K562 (cell line): Measurements from ENCODE around the gene HRH1. TPM values are rescaled to one million over a fixed set of nuclear protein-coding genes. Genes with fewer than 3 reads are reported as not detected.
A peak's percentile ranks its signal among the peaks of the same experiment; 100 is the strongest.

ENCODE experiments used
- CBFA2T3 ChIP-seq: fragments of 450-650 bp; IDR thresholded peaks from 2 replicates; pipeline ENCODE4 v1.6.1; 2017
- CBFB ChIP-seq: sonication (generic); formaldehyde crosslinking; IDR thresholded peaks from 2 replicates; pipeline ENCODE4 v1.4.0; 2020; ENCODE audit warnings: mild to moderate bottlenecking, missing genetic modification reagents
- CXXC5 ChIP-seq: fragments of 250-450 bp; sonication (Bioruptor Pico); IDR thresholded peaks from 2 replicates; pipeline ENCODE4 v1.8.0; 2022; ENCODE audit warnings: inconsistent platforms, mild to moderate bottlenecking, moderate library complexity
- DMBX1 ChIP-seq: fragments of 250-450 bp; sonication (Bioruptor Pico); IDR thresholded peaks from 2 replicates; pipeline ENCODE4 v1.8.0; 2022; ENCODE audit warnings: inconsistent platforms, mild to moderate bottlenecking, moderate library complexity, borderline replicate concordance
- DPF2 ChIP-seq: fragments of 450-650 bp; IDR thresholded peaks from 2 replicates; pipeline ENCODE4 v1.6.1; 2016
- E2F3 ChIP-seq: fragments of 250-450 bp; sonication (Bioruptor Pico); IDR thresholded peaks from 2 replicates; pipeline ENCODE4 v1.4.0; 2020; ENCODE audit warnings: mild to moderate bottlenecking
- KAT2B ChIP-seq: IDR thresholded peaks from one replicate; pipeline ENCODE4 v1.6.1; 2012; ENCODE audit warnings: low read depth, mild to moderate bottlenecking, control low read depth, inconsistent platforms, low read length, moderate library complexity
- NCOR1 ChIP-seq: fragments of 450-650 bp; IDR thresholded peaks from 2 replicates; pipeline ENCODE4 v1.6.1; 2016; ENCODE audit warnings: mild to moderate bottlenecking, moderate library complexity
- POLR2A ChIP-seq: fragments of 450-650 bp; conservative IDR thresholded peaks from 2 replicates; pipeline ENCODE4 v1.6.1; 2016
- POLR2AphosphoS2 ChIP-seq: IDR thresholded peaks from 2 replicates; pipeline ENCODE4 v1.6.1; 2012; ENCODE audit warnings: low read length, improper control_type of control experiment
- RB1 ChIP-seq: fragments of 450-650 bp; IDR thresholded peaks from 2 replicates; pipeline ENCODE4 v1.6.1; 2017; ENCODE audit warnings: low read depth, mild to moderate bottlenecking
- RCOR1 ChIP-seq, 2 experiments: IDR thresholded peaks; 2 replicates each; pipeline ENCODE4 v1.6.1; 2012; ENCODE audit warnings: low read depth in 2 of 2, low read length in 2 of 2, borderline replicate concordance in 1 of 2, improper control_type of control experiment in 1 of 2
- TGIF2 ChIP-seq: sonication (generic); formaldehyde crosslinking; IDR thresholded peaks from 2 replicates; pipeline ENCODE4 v1.8.1; 2022; ENCODE audit warnings: mild to moderate bottlenecking, missing genetic modification reagents, moderate library complexity
- YY1 ChIP-seq, 3 experiments: IDR thresholded peaks; 2 replicates each; pipeline ENCODE4 v1.6.1; 2011; ENCODE audit warnings: low read length in 2 of 3, mild to moderate bottlenecking in 2 of 3, moderate library complexity in 2 of 3, borderline replicate concordance in 1 of 3, control low read depth in 1 of 3, low read depth in 1 of 3; ENCODE audit not compliant: insufficient read depth in 3 of 3, insufficient replicate concordance in 2 of 3, control insufficient read depth in 1 of 3, insufficient read length in 1 of 3; ENCODE audit errors: extremely low read depth in 1 of 3
- ZNF143 ChIP-seq: sonication (generic); formaldehyde crosslinking; IDR thresholded peaks from 2 replicates; pipeline ENCODE4 v1.9.0; 2022; ENCODE audit warnings: mild to moderate bottlenecking, missing genetic modification reagents
- ZNF561 ChIP-seq: fragments of 450-650 bp; formaldehyde crosslinking; conservative IDR thresholded peaks from 2 replicates; pipeline ENCODE4 v1.4.0; 2020; ENCODE audit warnings: mild to moderate bottlenecking, moderate library complexity
- ZNF583 ChIP-seq: fragments of 250-450 bp; sonication (Bioruptor Pico); IDR thresholded peaks from 2 replicates; pipeline ENCODE4 v1.4.0; 2020
- polyA plus RNA-seq, 8 experiments: library from polyadenylated mRNA; depleted of rRNA in 4 of 8; stranded (reverse) in 5 of 8; unstranded in 3 of 8; fragments of >200 nt; fragmentation: Nextera tagmentation in 2 of 8; fragmentation: Illumina TruSeq in 1 of 8; extraction: Ambion mirVana in 2 of 8; extraction: Trizol in 1 of 8; gene quantifications; 2 replicates each; pipeline versions ENCODE4 v1.2.1 to v1.2.3, GENCODE V29; 2011 to 2014; ENCODE audit warnings: inconsistent platforms in 1 of 8, missing spikeins in 1 of 8
- total RNA-seq, 7 experiments: library from RNA; depleted of rRNA in 6 of 7; stranded (reverse); fragments of >200 nt in 6 of 7; fragmentation: Illumina TruSeq in 2 of 7; extraction: Trizol in 2 of 7; gene quantifications; 2 replicates each; pipeline versions ENCODE4 v1.2.1 to v1.2.3, GENCODE V29; 2011 to 2021; ENCODE audit warnings: low replicate concordance in 1 of 7
- TF ChIP-seq, protein P1 (sequence below): sonication (generic); IDR thresholded peaks from 2 replicates; pipeline ENCODE4 v1.6.1; 2016
- TF ChIP-seq, protein P2 (sequence below): sonication (generic); formaldehyde crosslinking; IDR thresholded peaks from 2 replicates; pipeline ENCODE4 v1.8.0; 2023; ENCODE audit warnings: mild to moderate bottlenecking, missing genetic modification reagents
- TF ChIP-seq, protein P3 (sequence below): IDR thresholded peaks from 2 replicates; pipeline ENCODE4 v1.6.1; 2014; ENCODE audit warnings: antibody characterized with exemption
- TF ChIP-seq, protein P4 (sequence below): fragments of 450-650 bp; IDR thresholded peaks from 2 replicates; pipeline ENCODE4 v1.6.1; 2016; ENCODE audit warnings: low read depth, mild to moderate bottlenecking, moderate library complexity
- TF ChIP-seq, protein P5 (sequence below): fragments of 250-450 bp; sonication (Bioruptor Pico); IDR thresholded peaks from 2 replicates; pipeline ENCODE4 v1.8.0; 2022; ENCODE audit warnings: moderate library complexity, mild to moderate bottlenecking, inconsistent platforms
- TF ChIP-seq, protein P6 (sequence below), 2 experiments: fragments of 450-650 bp; conservative IDR thresholded peaks; 2 replicates each; pipeline ENCODE4 v1.6.1; 2017; ENCODE audit warnings: mild to moderate bottlenecking in 2 of 2, moderate library complexity in 2 of 2

The HRH1 gene
- total and polyA plus RNA-seq, 9 of the 15 experiments (the other 6 are each of a cell fraction or from before 2014, with no cell fraction given) = 0.03 to 0.15 (median 0.06) TPM; not detected in 1

DNA sequence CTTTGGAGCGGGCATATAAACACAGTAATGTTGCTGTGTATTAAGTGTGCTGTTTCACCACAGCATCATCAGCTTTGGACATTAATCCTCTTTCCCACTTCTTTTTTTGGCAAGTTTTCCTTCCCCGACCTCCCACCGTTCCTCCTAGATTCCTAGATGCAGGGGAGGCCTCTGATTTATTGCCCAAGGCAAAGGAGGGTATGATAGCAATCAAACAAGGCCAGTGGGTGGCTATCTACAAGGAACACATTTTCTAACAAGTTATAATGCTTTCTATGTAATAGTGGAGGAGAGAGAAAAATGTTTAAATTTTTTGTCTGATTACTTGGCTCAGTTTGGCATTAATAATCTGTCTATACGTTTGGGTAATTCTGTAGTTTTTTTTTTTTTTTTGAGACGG, 156.0 kb downstream of the HRH1 start (continued):
- TF ChIP-seq, protein P1, sequence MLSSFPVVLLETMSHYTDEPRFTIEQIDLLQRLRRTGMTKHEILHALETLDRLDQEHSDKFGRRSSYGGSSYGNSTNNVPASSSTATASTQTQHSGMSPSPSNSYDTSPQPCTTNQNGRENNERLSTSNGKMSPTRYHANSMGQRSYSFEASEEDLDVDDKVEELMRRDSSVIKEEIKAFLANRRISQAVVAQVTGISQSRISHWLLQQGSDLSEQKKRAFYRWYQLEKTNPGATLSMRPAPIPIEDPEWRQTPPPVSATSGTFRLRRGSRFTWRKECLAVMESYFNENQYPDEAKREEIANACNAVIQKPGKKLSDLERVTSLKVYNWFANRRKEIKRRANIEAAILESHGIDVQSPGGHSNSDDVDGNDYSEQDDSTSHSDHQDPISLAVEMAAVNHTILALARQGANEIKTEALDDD = no peak
- TF ChIP-seq ZNF583 (CRISPR knock-in tag) (no peak), TGIF2 (no peak), POLR2AphosphoS2 (no peak), RCOR1 (IDR thresholded peaks at IDR 0.05; ENCODE audit: borderline replicate concordance in 1 of 2, low read depth in 2 of 2, low read length in 2 of 2) (peak in 1 of 2 experiments; percentile 57; a peak in 1 of 4 replicates), CBFB (CRISPR knock-in tag) (no peak), ZNF561 (no peak), RB1 (no peak), NCOR1 (no peak), DPF2 (0 out of 2 replicates have a peak, but pooled peaks have one; percentile 24), CXXC5 (CRISPR knock-in tag) (no peak), YY1 (IDR thresholded peaks at IDR 0.05; ENCODE audit: borderline replicate concordance in 1 of 3, control insufficient read depth in 1 of 3, extremely low read depth in 1 of 3, insufficient read depth in 3 of 3, insufficient read length in 1 of 3, insufficient replicate concordance in 2 of 3, low read depth in 1 of 3, low read length in 2 of 3) (no peak), DMBX1 (no peak), POLR2A (no peak), ZNF143 (CRISPR knock-in tag) (no peak), KAT2B (no peak), E2F3 (no peak), CBFA2T3 (0 out of 2 replicates have a peak, but pooled peaks have one; percentile 52)
- TF ChIP-seq, protein P2, sequence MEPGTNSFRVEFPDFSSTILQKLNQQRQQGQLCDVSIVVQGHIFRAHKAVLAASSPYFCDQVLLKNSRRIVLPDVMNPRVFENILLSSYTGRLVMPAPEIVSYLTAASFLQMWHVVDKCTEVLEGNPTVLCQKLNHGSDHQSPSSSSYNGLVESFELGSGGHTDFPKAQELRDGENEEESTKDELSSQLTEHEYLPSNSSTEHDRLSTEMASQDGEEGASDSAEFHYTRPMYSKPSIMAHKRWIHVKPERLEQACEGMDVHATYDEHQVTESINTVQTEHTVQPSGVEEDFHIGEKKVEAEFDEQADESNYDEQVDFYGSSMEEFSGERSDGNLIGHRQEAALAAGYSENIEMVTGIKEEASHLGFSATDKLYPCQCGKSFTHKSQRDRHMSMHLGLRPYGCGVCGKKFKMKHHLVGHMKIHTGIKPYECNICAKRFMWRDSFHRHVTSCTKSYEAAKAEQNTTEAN = no peak
- TF ChIP-seq, protein P3, sequence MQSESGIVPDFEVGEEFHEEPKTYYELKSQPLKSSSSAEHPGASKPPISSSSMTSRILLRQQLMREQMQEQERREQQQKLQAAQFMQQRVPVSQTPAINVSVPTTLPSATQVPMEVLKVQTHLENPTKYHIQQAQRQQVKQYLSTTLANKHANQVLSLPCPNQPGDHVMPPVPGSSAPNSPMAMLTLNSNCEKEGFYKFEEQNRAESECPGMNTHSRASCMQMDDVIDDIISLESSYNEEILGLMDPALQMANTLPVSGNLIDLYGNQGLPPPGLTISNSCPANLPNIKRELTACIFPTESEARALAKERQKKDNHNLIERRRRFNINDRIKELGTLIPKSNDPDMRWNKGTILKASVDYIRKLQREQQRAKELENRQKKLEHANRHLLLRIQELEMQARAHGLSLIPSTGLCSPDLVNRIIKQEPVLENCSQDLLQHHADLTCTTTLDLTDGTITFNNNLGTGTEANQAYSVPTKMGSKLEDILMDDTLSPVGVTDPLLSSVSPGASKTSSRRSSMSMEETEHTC = no peak
- TF ChIP-seq, protein P4, sequence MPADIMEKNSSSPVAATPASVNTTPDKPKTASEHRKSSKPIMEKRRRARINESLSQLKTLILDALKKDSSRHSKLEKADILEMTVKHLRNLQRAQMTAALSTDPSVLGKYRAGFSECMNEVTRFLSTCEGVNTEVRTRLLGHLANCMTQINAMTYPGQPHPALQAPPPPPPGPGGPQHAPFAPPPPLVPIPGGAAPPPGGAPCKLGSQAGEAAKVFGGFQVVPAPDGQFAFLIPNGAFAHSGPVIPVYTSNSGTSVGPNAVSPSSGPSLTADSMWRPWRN = no peak
- TF ChIP-seq, protein P5, sequence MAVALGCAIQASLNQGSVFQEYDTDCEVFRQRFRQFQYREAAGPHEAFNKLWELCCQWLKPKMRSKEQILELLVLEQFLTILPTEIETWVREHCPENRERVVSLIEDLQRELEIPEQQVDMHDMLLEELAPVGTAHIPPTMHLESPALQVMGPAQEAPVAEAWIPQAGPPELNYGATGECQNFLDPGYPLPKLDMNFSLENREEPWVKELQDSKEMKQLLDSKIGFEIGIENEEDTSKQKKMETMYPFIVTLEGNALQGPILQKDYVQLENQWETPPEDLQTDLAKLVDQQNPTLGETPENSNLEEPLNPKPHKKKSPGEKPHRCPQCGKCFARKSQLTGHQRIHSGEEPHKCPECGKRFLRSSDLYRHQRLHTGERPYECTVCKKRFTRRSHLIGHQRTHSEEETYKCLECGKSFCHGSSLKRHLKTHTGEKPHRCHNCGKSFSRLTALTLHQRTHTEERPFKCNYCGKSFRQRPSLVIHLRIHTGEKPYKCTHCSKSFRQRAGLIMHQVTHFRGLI = no peak
- TF ChIP-seq, protein P6, sequence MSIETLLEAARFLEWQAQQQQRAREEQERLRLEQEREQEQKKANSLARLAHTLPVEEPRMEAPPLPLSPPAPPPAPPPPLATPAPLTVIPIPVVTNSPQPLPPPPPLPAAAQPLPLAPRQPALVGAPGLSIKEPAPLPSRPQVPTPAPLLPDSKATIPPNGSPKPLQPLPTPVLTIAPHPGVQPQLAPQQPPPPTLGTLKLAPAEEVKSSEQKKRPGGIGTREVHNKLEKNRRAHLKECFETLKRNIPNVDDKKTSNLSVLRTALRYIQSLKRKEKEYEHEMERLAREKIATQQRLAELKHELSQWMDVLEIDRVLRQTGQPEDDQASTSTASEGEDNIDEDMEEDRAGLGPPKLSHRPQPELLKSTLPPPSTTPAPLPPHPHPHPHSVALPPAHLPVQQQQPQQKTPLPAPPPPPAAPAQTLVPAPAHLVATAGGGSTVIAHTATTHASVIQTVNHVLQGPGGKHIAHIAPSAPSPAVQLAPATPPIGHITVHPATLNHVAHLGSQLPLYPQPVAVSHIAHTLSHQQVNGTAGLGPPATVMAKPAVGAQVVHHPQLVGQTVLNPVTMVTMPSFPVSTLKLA (conservative IDR thresholded peaks at IDR 0.05) = no peak
